SW480 (cell line): ENCODE measurements around the gene LDLRAD4.

Source experiments
- DNase-seq: peaks from one replicate; pipeline ENCODE4 v3.0.0-alpha.2; 2016; ENCODE audit warnings: low spot score

Gene LDLRAD4

GRCh38 chr18:13387855-13388548, 169.4 kb downstream of the LDLRAD4 start:
- no peak for DNase-seq

DNA sequence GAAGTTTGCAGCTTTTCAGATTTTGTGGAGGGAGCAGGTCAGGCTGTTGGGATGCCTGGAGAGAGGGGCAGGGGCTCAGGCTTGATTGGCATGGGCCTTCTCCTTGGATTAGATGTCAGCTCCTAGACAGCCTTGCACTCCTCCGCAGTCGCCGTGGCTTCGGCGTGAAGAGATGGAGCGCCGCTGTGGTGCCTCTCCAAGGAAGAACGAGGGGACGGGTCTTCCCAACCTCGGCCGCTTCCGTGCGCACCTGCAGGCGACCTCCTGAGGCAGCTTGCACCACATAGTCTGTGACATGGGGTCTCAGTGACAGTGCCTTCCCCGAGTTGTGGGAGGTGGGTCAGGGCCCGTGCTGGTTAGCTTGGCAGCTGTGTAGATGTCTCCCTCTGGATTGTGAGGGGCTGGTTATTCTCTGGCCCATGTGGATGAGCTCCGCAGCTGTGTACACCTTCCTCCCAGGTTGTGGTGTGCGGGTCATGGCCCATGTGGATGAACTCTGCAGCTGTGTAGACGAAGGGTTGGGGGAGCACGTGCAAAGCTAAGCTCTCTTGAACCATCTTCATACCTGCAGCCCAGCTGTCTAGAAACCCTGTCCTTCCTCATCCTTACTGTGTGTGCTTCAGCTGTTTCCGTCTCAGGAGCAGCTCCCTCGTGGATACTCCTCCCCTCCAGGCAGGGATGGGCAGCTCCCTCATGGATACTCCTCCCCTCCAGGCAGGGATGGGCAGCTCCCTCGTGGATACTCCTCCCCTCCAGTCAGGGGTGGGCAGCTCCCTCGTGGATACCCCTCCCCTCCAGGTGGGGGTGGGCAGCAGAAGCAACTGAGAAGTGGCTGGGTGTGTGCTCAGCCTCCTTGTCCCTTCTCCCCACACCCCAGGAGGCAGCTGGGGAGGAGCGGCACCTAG, 170.3 kb downstream of the LDLRAD4 start:
- no peak for DNase-seq

GRCh38 chr18:13389491-13390131, 171.1 kb downstream of the LDLRAD4 start:
- no peak for DNase-seq

GRCh38 chr18:13390196-13390595, 171.6 kb downstream of the LDLRAD4 start:
- no peak for DNase-seq

- no peak for DNase-seq
Observed at GRCh38 chr18:13390711-13391110, 172.2 kb downstream of the LDLRAD4 start.

- no peak for DNase-seq
Observed at GRCh38 chr18:13392029-13392750, 173.6 kb downstream of the LDLRAD4 start.

- no peak for DNase-seq
Observed at GRCh38 chr18:13392899-13393298, 174.3 kb downstream of the LDLRAD4 start.

DNA sequence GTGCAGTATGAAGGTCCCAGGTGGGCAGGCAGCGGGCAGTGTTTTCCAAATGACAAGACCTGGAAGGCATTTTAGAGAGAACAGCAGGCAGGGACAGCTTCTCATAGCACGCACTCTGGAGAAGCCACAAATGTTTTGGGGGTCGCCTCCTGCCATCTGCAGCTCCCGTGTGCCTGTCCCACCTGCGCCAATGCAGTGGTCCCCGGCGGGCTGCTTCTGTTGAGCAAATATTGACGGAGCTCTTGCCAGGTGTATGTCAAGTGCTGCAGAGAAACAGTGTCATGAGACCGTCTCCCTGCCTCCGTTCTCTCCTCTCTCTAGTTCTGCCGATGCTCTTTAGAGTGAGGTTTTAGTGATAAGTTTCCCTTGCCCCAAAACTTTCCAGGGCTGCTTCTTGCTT, 174.8 kb downstream of the LDLRAD4 start:
- DNase-seq = no peak

GRCh38 chr18:13394801-13395200, 176.2 kb downstream of the LDLRAD4 start:
- DNase-seq = no peak

GRCh38 chr18:13395577-13395976, 177.0 kb downstream of the LDLRAD4 start:
- no peak for DNase-seq

DNA sequence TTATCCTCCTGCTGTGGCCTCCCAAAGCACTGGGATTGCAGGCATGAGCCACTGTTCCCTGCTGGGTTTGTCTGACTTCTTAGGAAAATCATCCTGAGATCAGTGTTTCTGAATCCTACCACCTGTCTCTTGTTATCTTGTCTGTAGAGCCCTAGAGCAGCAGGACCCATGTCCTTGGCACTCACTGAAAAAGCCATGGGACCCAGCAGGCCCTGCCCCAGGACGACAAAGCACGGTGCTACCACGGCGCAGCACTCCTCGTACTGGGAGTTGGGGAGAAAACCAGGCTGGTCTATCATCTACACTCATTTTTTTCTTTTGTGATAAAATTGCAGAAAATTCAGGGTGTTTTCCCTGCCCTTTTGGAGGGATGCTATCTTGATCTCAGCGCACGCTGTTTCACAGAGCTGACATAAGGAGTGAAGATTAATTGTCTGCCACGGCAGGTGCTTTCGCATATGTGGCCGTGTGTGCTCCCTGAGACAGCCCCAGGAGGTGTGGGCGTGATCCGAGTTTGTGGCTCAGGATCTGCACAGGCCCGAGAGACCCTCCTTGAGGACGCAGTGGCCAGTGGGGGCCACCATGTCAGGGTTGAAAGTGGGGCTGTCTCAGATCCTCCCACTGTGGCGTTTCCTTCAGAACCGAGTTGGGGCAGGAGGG, 179.1 kb downstream of the LDLRAD4 start:
- DNase-seq = no peak

GRCh38 chr18:13398631-13399030, 180.1 kb downstream of the LDLRAD4 start:
- DNase-seq = no peak

GRCh38 chr18:13399511-13399910, 181.0 kb downstream of the LDLRAD4 start:
- DNase-seq = no peak

- DNase-seq = no peak
Observed at GRCh38 chr18:13400636-13401315, 182.2 kb downstream of the LDLRAD4 start.

DNA sequence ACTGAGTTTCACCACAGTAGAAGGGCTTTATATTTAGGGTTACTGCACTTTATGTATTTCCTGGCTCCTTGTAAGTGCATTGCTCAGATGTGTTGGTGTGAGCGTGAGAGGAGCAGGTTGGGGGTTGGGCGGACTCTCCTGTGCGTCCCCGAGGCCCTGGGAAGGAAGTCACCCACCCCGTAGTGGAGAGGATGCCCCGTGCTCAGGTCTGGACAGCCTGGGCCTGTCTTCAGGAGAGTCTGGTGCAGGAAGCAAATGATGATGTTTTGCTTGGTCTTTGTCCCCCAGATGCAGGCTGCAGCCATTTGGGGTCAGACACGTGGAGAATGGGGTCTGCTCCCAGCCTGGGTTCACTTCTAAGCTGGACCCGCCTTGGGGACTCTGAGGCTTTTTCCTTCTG, 182.8 kb downstream of the LDLRAD4 start:
- no peak for DNase-seq

DNA sequence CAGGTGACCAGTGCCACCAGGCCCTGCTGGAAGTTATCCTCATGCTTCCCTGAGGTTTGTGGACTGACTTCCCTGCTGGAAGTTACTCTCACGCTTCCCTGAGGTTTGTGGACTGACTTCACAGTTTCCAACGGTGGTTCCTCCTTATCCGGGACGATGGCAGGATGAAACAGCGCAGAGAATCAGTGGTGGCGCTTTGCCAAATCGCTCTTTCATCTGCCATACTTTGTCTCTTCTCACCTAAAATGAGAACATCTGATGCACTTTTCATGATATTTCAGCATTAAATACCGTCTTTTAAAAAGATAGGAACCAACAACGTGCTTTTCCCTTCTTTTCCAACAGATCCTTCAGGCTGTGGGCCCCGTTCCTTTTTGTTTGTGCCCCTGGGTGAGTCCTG, 183.3 kb downstream of the LDLRAD4 start:
- no peak for DNase-seq

- DNase-seq = no peak
Observed at GRCh38 chr18:13403786-13404549, 185.4 kb downstream of the LDLRAD4 start.

- DNase-seq = no peak
Observed at GRCh38 chr18:13405305-13406038, 186.9 kb downstream of the LDLRAD4 start.

GRCh38 chr18:13406049-13406615, 187.6 kb downstream of the LDLRAD4 start:
- no peak for DNase-seq
